ENCODE data around the gene FYCO1.

- TF ChIP-seq CTCF (conservative IDR thresholded peaks at IDR 0.05 in 1 of 2, IDR thresholded peaks at IDR 0.05 in 1 of 2; ENCODE audit: low read depth in 1 of 2, low read length in 2 of 2) (no peak), EZH2 (IDR thresholded peaks at IDR 0.05; ENCODE audit: low read length, missing control alignments) (no peak)
Observed at GRCh38 chr3:45909542-45909941, 86.1 kb downstream of the FYCO1 start.

Measured in fibroblast of lung (primary cell).